MM.1S (cell line): ENCODE measurements around the gene GXYLT1.

Experiments used
- DNase-seq: peaks from one replicate; pipeline ENCODE4 v3.0.0-alpha.2; 2015
- H2AFZ ChIP-seq: fragments of 300-600 bp; sonication (generic); 2 replicates; pipeline ENCODE4 v1.6.0; 2016; ENCODE audit warnings: antibody characterized with exemption, low read length
- H3F3A ChIP-seq: fragments of 300-600 bp; sonication (generic); 2 replicates; pipeline ENCODE4 v1.6.1; 2016; ENCODE audit warnings: mild to moderate bottlenecking, antibody characterized with exemption, low read length, moderate library complexity, mixed read lengths; ENCODE audit not compliant: insufficient read depth
- H3K27ac ChIP-seq: fragments of 300-600 bp; sonication (generic); 2 replicates; pipeline ENCODE4 v1.5.1; 2016; ENCODE audit warnings: mild to moderate bottlenecking, low read length
- H3K27me3 ChIP-seq: fragments of 300-600 bp; sonication (generic); replicated peaks from 2 replicates; pipeline ENCODE4 v1.6.0; 2016; ENCODE audit warnings: low read length; ENCODE audit not compliant: insufficient read depth
- H3K36me3 ChIP-seq: fragments of 300-600 bp; sonication (generic); replicated peaks from 2 replicates; pipeline ENCODE4 v1.6.1; 2016; ENCODE audit warnings: mild to moderate bottlenecking, low read length, mixed read lengths; ENCODE audit not compliant: insufficient read depth
- H3K4me1 ChIP-seq: fragments of 300-600 bp; sonication (generic); 2 replicates; pipeline ENCODE4 v1.6.1; 2016; ENCODE audit warnings: low read length, mixed read lengths
- H3K4me2 ChIP-seq: fragments of 300-600 bp; sonication (generic); 2 replicates; pipeline ENCODE4 v1.6.0; 2016; ENCODE audit warnings: low read depth, low read length
- H3K4me3 ChIP-seq: fragments of 300-600 bp; sonication (generic); 2 replicates; pipeline ENCODE4 v1.5.1; 2016; ENCODE audit warnings: low read length, mixed read lengths
- H3K79me2 ChIP-seq: fragments of 300-600 bp; sonication (generic); 2 replicates; pipeline ENCODE4 v1.6.1; 2016; ENCODE audit warnings: mixed run types, low read length, mixed read lengths
- H3K9ac ChIP-seq: fragments of 300-600 bp; sonication (generic); 2 replicates; pipeline ENCODE4 v1.6.1; 2016; ENCODE audit warnings: low read length, mixed read lengths
- H3K9me2 ChIP-seq: fragments of 300-600 bp; sonication (generic); replicated peaks from 2 replicates; pipeline ENCODE4 v1.6.1; 2016; ENCODE audit warnings: mild to moderate bottlenecking, low read length, mixed read lengths; ENCODE audit not compliant: insufficient read depth
- H3K9me3 ChIP-seq: fragments of 300-600 bp; sonication (generic); replicated peaks from 2 replicates; pipeline ENCODE4 v1.6.1; 2016; ENCODE audit warnings: mild to moderate bottlenecking, low read length, mixed read lengths; ENCODE audit not compliant: insufficient read depth
- H4K20me1 ChIP-seq: fragments of 300-600 bp; sonication (generic); 2 replicates; pipeline ENCODE4 v1.6.1; 2016; ENCODE audit warnings: mild to moderate bottlenecking, low read length, moderate library complexity, mixed read lengths; ENCODE audit not compliant: insufficient read depth
- EZH2 ChIP-seq: fragments of 300-600 bp; sonication (generic); optimal IDR thresholded peaks from 2 replicates; pipeline ENCODE3; 2017; ENCODE audit warnings: low read depth, mild to moderate bottlenecking, antibody characterized with exemption, low read length, mixed read lengths
- EZH2phosphoT487 ChIP-seq: fragments of 300-600 bp; sonication (generic); IDR thresholded peaks from 2 replicates; pipeline ENCODE4 v1.6.1; 2018; ENCODE audit warnings: antibody characterized with exemption, low read length
- TF ChIP-seq, protein P1 (sequence below): fragments of 300-600 bp; sonication (generic); IDR thresholded peaks from 2 replicates; pipeline ENCODE4 v1.5.1; 2016; ENCODE audit warnings: antibody characterized with exemption, low read length, mixed read lengths

GXYLT1 gene

GRCh38 chr12:42174978-42175377 is 30.3 kb upstream of the GXYLT1 start:
- no peaks in the 10 kb centered on the region for H3K4me1 ChIP-seq
- H3K4me3 ChIP-seq = no peak overlapping the region
- H2AFZ ChIP-seq = no peak overlapping the region
- peaks cover 4% of the 10 kb centered on the region; the same call in 1 of the 2 replicates for H3K79me2 ChIP-seq
- no peak overlapping the region for H3K27ac ChIP-seq
- no peak for DNase-seq
- H3K9ac ChIP-seq = no peak overlapping the region
- no peaks in the 10 kb centered on the region for H3K9me3 ChIP-seq
- H3K27me3 ChIP-seq = no peaks in the 10 kb centered on the region
- H3F3A ChIP-seq = no peaks in the 10 kb centered on the region
- H4K20me1 ChIP-seq = no peaks in the 10 kb centered on the region
- H3K4me2 ChIP-seq = no peak overlapping the region
- TF ChIP-seq EZH2phosphoT487 (no peak), EZH2 (no peak)
- TF ChIP-seq, protein P1, sequence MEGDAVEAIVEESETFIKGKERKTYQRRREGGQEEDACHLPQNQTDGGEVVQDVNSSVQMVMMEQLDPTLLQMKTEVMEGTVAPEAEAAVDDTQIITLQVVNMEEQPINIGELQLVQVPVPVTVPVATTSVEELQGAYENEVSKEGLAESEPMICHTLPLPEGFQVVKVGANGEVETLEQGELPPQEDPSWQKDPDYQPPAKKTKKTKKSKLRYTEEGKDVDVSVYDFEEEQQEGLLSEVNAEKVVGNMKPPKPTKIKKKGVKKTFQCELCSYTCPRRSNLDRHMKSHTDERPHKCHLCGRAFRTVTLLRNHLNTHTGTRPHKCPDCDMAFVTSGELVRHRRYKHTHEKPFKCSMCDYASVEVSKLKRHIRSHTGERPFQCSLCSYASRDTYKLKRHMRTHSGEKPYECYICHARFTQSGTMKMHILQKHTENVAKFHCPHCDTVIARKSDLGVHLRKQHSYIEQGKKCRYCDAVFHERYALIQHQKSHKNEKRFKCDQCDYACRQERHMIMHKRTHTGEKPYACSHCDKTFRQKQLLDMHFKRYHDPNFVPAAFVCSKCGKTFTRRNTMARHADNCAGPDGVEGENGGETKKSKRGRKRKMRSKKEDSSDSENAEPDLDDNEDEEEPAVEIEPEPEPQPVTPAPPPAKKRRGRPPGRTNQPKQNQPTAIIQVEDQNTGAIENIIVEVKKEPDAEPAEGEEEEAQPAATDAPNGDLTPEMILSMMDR = no peak
- no peaks in the 10 kb centered on the region for H3K9me2 ChIP-seq
- no peaks in the 10 kb centered on the region for H3K36me3 ChIP-seq

- Histone ChIP-seq H3K79me2 (peaks cover 4% of the 10 kb centered on the region; the same call in 1 of the 2 replicates), H3K9ac (no peak overlapping the region), H3K4me3 (no peak overlapping the region), H3K27me3 (no peaks in the 10 kb centered on the region), H3F3A (no peaks in the 10 kb centered on the region), H2AFZ (no peak overlapping the region), H3K4me1 (no peaks in the 10 kb centered on the region), H3K36me3 (no peaks in the 10 kb centered on the region), H3K4me2 (no peak overlapping the region), H3K9me2 (no peaks in the 10 kb centered on the region), H4K20me1 (no peaks in the 10 kb centered on the region), H3K9me3 (no peaks in the 10 kb centered on the region), H3K27ac (no peak overlapping the region)
- TF ChIP-seq EZH2phosphoT487 (no peak), EZH2 (no peak)
- TF ChIP-seq, protein P1 = no peak
- no peak for DNase-seq
These were observed 29.4 kb upstream of the GXYLT1 start for GRCh38 chr12:42173961-42174521.

DNA sequence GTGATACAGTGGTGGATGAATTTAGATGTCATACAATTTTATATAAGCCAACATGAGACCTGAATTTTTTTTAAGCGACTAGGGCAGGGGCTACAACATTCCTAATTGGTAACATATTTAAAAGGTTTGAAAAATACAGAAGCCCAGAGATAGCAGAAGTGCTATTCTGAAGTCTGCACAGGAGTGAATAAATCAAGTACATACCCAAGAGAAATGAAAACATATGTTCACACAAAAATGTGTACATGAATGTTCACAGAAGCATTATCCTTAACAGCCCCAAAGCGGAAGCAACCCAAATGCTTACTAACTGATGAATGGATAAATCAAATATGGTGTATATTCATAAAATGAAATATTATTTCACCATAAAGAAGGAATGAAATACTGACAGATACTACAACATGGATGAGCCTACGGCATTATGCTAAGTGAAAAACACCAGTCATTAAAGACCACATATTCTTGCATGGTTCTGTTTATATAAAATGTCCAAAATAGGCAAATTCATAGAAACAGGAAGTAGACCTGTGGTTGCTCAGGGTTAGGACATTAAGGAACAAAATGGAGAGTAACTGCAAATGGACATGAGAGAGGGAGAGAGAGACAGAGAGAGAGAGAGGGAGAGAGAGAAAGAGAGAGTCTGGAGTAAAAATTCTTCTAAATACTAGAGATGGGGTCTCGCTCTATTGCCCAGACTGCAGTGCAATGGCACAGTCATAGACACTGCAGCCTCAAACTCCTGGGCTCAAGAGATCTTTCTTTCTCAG is 28.0 kb upstream of the GXYLT1 start:
- no peaks in the 10 kb centered on the region for H3K36me3 ChIP-seq

More for the DNA sequence above, 28.0 kb upstream of the GXYLT1 start:
- Histone ChIP-seq H3K27me3 (no peaks in the 10 kb centered on the region), H3K9me3 (no peaks in the 10 kb centered on the region), H4K20me1 (no peaks in the 10 kb centered on the region), H3K4me2 (no peak overlapping the region), H3K4me1 (no peaks in the 10 kb centered on the region), H3K9me2 (no peaks in the 10 kb centered on the region), H3K79me2 (peaks cover 4% of the 10 kb centered on the region; the same call in 1 of the 2 replicates), H3F3A (no peaks in the 10 kb centered on the region), H3K27ac (no peak overlapping the region), H2AFZ (no peak overlapping the region), H3K9ac (no peak overlapping the region), H3K4me3 (no peak overlapping the region)
- no peak for DNase-seq
- TF ChIP-seq EZH2phosphoT487 (no peak), EZH2 (no peak)
- TF ChIP-seq, protein P1 = no peak
